Hippocampal formation (tissue), 2 donors: ENCODE data around the gene NAP1L4.

Experiments
- DNase-seq, 2 donors: peaks; one replicate each; lab custom pipeline; 2025; lab: John Stamatoyannopoulos, UW

NAP1L4 gene

GRCh38 chr11:2992234-2992996 lies at the start of gene NAP1L4:
Gene NAP1L4 (minus strand): TSS chr11:2992329. CDS start chr11:2979220, 13,109 bp downstream.
- peak; percentile 94 to 95 for DNase-seq

- no peak for DNase-seq
Observed at GRCh38 chr11:3040881-3041280, 48.8 kb upstream of the NAP1L4 start.

- DNase-seq, result no peak
Observed at GRCh38 chr11:3037945-3038271, 45.8 kb upstream of the NAP1L4 start.

- DNase-seq, result peak; percentile 61 to 75
Observed at GRCh38 chr11:3037040-3037944, 45.2 kb upstream of the NAP1L4 start.

GRCh38 chr11:3036419-3036818 lies 44.3 kb upstream of the NAP1L4 start:
- no peak for DNase-seq

GRCh38 chr11:3035333-3035732 lies 43.2 kb upstream of the NAP1L4 start:
- DNase-seq, result no peak

- DNase-seq, result no peak
Observed at GRCh38 chr11:3030289-3031070, 38.4 kb upstream of the NAP1L4 start.

GRCh38 chr11:3028813-3029212 lies 36.7 kb upstream of the NAP1L4 start:
- DNase-seq, result no peak

- DNase-seq, result no peak
Observed at GRCh38 chr11:3026803-3027202, 34.7 kb upstream of the NAP1L4 start.

- DNase-seq, result no peak
Observed at GRCh38 chr11:3022982-3023381, 30.9 kb upstream of the NAP1L4 start.

GRCh38 chr11:3022300-3022967 lies 30.3 kb upstream of the NAP1L4 start:
- no peak for DNase-seq

- peak; percentile 29 to 54 for DNase-seq
Observed at GRCh38 chr11:3021125-3021524, 29.0 kb upstream of the NAP1L4 start.

- DNase-seq, result no peak
Observed at GRCh38 chr11:3020011-3020410, 27.9 kb upstream of the NAP1L4 start.

GRCh38 chr11:3018596-3018995 lies 26.5 kb upstream of the NAP1L4 start:
- no peak for DNase-seq

- no peak for DNase-seq
Observed at GRCh38 chr11:3016861-3017260, 24.7 kb upstream of the NAP1L4 start.

GRCh38 chr11:3015796-3016195 lies 23.7 kb upstream of the NAP1L4 start:
- no peak for DNase-seq

- DNase-seq, result no peak
Observed at GRCh38 chr11:3014943-3015342, 22.8 kb upstream of the NAP1L4 start.

GRCh38 chr11:3014057-3014938 lies 22.2 kb upstream of the NAP1L4 start:
- DNase-seq, result no peak

- no peak for DNase-seq
Observed at GRCh38 chr11:3011891-3012885, 20.1 kb upstream of the NAP1L4 start.
